Measurements from ENCODE around the gene SMYD3.
A peak's percentile ranks its signal among the peaks of the same experiment; 100 is the strongest.

Gene SMYD3

DNA sequence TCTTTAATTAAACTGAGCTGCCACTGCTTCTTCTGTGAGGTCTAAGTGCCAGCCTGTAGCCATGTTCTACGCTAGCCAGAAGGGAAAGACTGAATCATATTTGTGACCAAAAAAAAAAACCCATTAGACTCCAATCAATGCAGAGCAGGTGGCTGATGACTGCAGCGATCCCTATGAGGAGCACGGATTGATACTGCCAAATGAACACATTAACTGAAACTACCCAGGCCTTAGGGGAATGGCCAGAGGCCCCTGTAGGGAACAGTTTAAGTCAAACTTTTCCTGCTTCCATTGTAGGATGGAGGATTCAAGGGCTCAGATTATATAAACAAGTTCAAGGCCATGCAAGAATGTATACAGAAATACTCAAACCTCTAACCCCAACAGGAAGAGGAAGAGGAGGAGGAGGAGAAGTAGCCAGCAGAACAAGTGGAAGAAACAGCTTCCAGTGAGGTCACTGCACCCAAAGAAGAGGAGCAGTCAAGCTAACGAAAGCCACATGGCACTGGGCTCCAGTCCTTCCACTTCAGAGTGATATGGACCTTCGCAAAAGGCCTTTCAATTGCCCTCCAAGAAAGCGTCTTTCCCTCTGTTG, 328.3 kb downstream of the SMYD3 start:
- intact Hi-C loops (cut with DNase I) = no loop called here
- no peak for DNase-seq

DNA sequence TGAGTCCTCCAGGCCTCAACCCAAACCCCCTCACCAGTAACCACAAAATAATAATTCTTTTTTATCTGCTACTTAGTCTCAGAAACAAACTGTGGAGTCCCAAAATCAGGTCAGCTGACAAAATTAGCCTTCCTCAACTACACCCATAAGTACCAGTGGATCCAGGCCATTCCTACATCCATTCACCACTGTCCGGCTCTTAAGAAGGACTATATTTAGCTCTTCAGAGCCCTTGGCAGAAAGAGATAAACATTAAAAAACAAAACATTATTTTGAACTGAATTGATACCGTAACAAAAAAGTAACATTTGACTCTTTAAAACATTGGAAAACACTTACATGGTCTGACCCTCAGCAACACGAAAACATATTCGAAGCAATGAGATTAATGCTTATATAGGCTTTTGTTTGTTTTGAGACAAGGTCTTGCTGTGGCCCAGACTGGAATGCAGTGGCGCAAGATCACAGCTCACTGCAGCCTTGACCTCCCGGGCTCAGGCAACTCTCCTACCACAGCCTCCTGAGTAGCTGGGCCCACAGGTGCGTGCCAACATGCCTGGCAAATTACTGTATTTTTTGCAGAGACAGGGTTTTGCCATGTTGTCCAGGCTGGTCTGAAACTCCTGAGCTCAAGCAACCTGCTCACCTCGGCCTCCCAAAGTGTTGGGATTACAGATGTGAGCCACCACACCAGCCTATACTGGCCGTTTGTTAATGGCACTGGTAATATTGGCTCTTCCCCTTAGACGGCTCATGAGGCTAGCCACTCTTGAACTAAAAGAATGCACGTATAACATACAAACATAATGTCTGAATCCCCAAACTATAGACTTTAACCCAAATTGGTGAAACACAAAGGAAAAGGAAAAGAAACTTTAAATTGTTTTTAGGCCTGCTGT, 330.7 kb downstream of the SMYD3 start:
- intact Hi-C loops (cut with DNase I) = no loop called here
- DNase-seq = no peak

GRCh38 chr1:246170574-246171261, 336.4 kb downstream of the SMYD3 start:
- intact Hi-C loops (cut with DNase I) = no loop called here
- DNase-seq = no peak

DNA sequence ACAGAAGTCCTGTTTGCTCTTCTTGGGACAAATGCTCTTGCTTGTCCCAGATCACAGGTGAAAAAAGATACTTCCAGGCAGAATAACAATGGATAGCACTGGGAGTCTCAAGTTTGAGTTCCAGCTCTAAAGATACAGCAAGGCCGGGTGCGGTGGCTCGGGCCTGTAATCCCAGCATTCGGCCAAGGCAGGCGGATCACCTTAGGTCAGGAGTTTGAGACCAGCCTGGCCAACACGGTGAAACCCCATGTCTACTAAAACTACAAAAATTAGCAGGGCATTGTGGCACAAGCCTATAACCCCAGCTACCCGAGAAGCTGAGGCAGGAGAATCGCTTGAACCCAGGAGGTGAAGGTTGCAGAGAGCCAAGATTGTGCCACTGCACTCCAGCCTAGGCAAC, 337.6 kb downstream of the SMYD3 start:
- intact Hi-C loops (cut with DNase I) = no loop called here
- DNase-seq = no peak

DNA sequence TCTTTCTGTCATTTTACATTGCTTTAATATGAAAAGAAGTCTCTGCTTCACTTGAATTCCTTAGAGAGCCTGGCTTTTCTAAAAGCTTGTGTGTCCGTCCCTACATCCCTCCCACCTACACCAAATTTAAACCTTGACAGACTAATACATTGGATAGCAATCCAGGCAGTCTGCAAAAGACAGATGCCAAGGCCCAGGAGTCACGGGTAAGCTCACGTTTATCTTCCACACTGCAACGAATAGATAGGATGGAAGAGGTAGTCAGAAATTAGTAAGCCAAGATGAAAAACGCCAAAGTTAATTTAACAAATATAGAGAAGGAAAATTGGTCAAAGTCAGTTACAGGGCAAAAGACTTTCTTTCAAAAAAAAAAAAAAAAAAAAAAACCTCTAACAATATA, 338.1 kb downstream of the SMYD3 start:
- intact Hi-C loops (cut with DNase I) = no loop called here
- DNase-seq = no peak

GRCh38 chr1:246166841-246167240, 340.2 kb downstream of the SMYD3 start:
- DNase-seq = no peak
- intact Hi-C loops (cut with DNase I) = no loop called here

GRCh38 chr1:246165826-246166709, 341.0 kb downstream of the SMYD3 start:
- intact Hi-C loops (cut with DNase I) = no loop called here
- no peak for DNase-seq

- no peak for DNase-seq
- intact Hi-C loops (cut with DNase I) = no loop called here
Observed at GRCh38 chr1:246164764-246165163, 342.3 kb downstream of the SMYD3 start.

DNA sequence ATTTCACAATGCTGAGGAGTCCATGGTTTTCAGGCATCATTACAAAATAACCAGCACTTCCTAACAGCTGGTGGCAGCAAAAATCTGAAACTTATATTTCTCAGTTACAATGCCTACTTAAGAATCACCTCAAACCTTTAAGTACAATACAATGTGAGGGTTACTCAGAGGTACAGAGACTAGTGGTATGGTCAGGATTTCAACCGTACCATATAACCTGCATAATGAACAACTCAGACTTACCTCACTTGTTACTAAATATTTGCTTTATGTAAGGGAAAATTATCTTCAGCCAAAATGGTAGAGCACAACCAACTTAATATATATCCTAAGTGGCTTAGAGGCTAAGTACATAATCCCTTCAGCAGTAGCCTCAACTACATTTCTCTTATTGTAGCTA, 344.5 kb downstream of the SMYD3 start:
- intact Hi-C loops (cut with DNase I) = no loop called here
- DNase-seq = no peak

GRCh38 chr1:246161626-246162025, 345.5 kb downstream of the SMYD3 start:
- intact Hi-C loops (cut with DNase I) = no loop called here
- DNase-seq = no peak

GRCh38 chr1:246160905-246161304, 346.2 kb downstream of the SMYD3 start:
- intact Hi-C loops (cut with DNase I) = no loop called here
- DNase-seq = peak in 2 of 42 donors; percentile 11 to 25

DNA sequence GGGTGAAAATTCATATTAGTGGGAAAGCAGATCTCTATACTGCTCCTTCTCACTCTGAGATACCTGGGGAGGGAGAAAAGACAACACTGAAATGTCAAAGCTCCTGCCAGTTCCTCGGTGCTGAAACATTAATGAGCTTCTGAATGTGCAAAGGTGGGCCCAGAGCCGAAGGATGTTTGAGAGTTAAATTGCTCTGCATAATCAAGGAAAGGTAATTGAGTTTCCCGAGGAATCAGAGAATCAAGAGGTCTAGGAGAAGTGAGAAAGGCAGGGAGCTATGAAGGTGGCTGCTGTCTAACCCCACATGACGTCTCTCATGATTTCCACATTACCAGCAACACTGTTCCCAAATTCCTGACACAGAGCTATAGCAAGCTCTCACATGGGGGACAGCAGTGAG, 346.7 kb downstream of the SMYD3 start:
- DNase-seq = peak in 2 of 42 donors; percentile 14 to 21
- intact Hi-C loops (cut with DNase I) = no loop called here

DNA sequence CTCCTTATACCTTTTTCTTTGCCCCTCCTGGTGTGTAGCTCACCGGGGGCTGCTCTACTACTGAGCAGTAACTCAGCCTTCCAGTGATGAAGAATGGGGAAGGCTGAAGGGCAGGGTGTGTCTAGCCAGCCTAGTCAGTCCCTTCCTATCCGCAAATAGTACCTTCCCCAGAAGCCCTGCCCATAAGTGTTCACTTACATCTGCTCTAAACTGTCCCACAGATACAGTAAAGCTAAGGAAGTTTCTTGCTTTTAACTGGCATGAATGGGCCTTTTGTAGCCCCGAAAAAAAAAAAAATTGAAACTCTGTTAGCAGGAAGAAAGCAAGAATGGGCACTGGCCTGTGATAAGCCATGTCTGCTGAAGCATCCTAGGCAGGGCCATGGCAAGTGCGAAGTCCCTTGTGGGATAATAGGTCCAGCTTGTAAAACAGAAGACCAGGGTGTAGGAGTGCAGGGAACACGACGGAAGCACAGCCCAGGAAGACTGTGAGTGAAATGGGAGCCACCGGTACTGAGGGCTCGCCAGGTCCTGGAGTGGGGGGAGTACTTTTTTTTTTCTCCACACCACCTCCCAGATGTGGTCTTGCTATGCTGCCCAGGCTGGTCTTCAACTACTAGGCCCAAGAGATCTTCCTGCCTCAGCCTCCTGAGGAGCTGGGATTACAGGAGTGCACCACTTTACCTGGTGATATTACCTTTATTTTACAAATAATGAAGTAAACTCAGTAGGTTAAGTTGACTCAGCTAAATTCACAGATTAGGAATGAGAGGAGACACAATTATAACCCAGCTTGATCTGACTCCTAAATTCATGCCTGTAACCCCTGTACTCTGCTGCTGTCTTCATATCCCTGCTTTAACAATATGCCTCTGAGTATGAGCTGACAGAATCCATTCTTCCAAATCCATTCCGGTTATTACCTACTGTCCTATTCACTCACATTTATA, 347.5 kb downstream of the SMYD3 start:
- intact Hi-C loops (cut with DNase I) = no loop called here
- no peak for DNase-seq

DNA sequence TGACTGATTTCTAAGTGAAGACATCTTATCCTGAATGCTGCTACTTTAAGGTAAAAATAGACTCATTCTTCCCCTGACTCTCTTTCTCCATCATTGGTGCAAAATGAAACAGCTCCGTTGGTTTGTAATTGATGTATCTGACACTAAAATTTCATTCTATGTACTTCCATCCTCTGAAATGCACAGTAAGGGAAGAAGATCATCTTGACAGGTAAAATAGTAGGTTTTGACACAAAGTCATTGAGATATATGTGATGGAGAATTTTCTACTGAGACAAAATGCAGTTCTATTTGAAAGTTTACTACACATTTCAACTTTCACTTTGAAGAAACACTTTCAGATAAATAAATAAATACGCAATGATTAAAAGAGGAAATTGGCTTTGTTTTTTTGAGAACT, 348.9 kb downstream of the SMYD3 start:
- peak in 1 of 42 donors; percentile 9 for DNase-seq
- intact Hi-C loops (cut with DNase I) = no loop called here

- DNase-seq = no peak
- intact Hi-C loops (cut with DNase I) = no loop called here
Observed at GRCh38 chr1:246157516-246157915, 349.6 kb downstream of the SMYD3 start.

- DNase-seq = no peak
- intact Hi-C loops (cut with DNase I) = no loop called here
Observed at GRCh38 chr1:246156847-246157246, 350.2 kb downstream of the SMYD3 start.

GRCh38 chr1:246155923-246156322, 351.2 kb downstream of the SMYD3 start:
- no peak for DNase-seq
- intact Hi-C loops (cut with DNase I) = no loop called here

DNA sequence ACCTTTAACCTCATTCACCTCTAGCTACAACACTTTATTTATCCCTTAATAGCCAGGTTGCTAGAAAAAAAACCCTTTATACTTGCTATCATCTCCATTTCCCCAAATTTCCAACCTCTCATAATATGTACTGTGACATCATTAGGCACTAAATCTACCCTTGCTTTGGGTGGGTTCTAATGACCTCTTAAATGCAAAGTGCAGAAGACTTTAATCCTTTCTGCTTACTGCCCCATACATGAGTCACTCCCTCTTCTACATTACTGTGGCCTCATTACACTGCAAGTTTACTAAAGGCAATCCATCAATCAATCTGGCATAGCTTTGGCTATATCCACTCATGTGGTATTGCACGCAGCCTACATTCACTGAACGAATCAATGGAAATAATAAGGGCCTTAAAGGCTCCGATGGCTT, 353.3 kb downstream of the SMYD3 start:
- intact Hi-C loops (cut with DNase I) = no loop called here
- DNase-seq = no peak

Data from head of caudate nucleus (tissue), 42 donors.